ENCODE measurements around the gene NFKBIE. TPM values are rescaled to one million over a fixed set of nuclear protein-coding genes. Genes with fewer than 3 reads are reported as not detected.

NFKBIE gene
- total and polyA plus RNA-seq, 2 donors (not counting 1 experiment from before 2014, with no cell fraction given), result 46.5 to 90.0 TPM

- H3K4me2 ChIP-seq (replicated peaks; ENCODE audit: low read depth, low read length, poor library complexity, severe bottlenecking), result peak overlapping the region; percentile 97
- ChIA-PET CTCF (interaction anchor here (0.6 to 2.0 kb wide), 6 partner anchors 12 to 93 kb away, joined by 3 to 6 read pairs (median 3); partner anchors contain the start of gene AARS2), POLR2A (interaction anchor here (0.6 to 2.4 kb wide), 3 partner anchors 18 to 167 kb away, joined by 3 to 11 read pairs (median 5); partner anchors contain the start of genes CDC5L and HSP90AB1)
- H2AFZ ChIP-seq (ENCODE audit: insufficient read depth, low read depth, low read length, poor library complexity, severe bottlenecking), result peak overlapping the region; percentile 87
- H3K79me2 ChIP-seq (ENCODE audit: control insufficient read depth, insufficient read depth, low read length), result no peaks in the 10 kb centered on the region
- no peaks in the 10 kb centered on the region for H3K9me3 Mint-ChIP-seq (ENCODE audit: insufficient read depth)
- H3K4me1 ChIP-seq (ENCODE audit: control insufficient read depth in 2 of 2, insufficient read depth in 2 of 2, low read length in 2 of 2), result peaks cover 26 to 45% of the 10 kb centered on the region in 2 donors
- peaks cover 41% of the 10 kb centered on the region for H3K4me1 Mint-ChIP-seq
- no peak overlapping the region for H3K27ac Mint-ChIP-seq
- WGBS (ENCODE audit: insufficient coverage), result 68% methylated on average over 15 of the region's 28 CpGs
- intact Hi-C loops (cut with micrococcal nuclease), result loop anchor here (5.0 kb wide), 2 partner anchors 48 to 167 kb away; partner anchors contain the start of gene CDC5L
- H4K20me1 ChIP-seq (ENCODE audit: control insufficient read depth, insufficient read depth, low read length, poor library complexity, severe bottlenecking), result no peaks in the 10 kb centered on the region
- DNase-seq (no peak), ATAC-seq (ENCODE audit: low read depth) (no peak)
- H3K27me3 ChIP-seq (replicated peaks in 1 of 4; ENCODE audit: control extremely low read depth in 1 of 4, control insufficient read depth in 3 of 4, insufficient read depth in 4 of 4, low read length in 3 of 4), result peaks cover 0 to 2% (median 0%) of the 10 kb centered on the region in 4 experiments
- no peak overlapping the region for H3K9ac ChIP-seq (ENCODE audit: low read length)
- no peak for TF ChIP-seq CTCF (IDR thresholded peaks at IDR 0.05)
- no peak for TF ChIP-seq EZH2 (IDR thresholded peaks at IDR 0.05; ENCODE audit: borderline replicate concordance, insufficient read depth, low read depth, low read length, poor library complexity, severe bottlenecking)
- no peak overlapping the region for H3K27ac ChIP-seq (ENCODE audit: low read length in 2 of 2)
- peak overlapping the region in 2 of 5 experiments; percentile 51 to 58 for H3K4me3 ChIP-seq (ENCODE audit: control extremely low read depth in 1 of 5, extremely low read depth in 1 of 5, insufficient read depth in 1 of 5, low read depth in 2 of 5, low read length in 4 of 5)
- H3K27me3 Mint-ChIP-seq, result no peaks in the 10 kb centered on the region
- H3K4me3 Mint-ChIP-seq, result peak overlapping the region; percentile 85
- H3K36me3 ChIP-seq (replicated peaks in 1 of 2; ENCODE audit: control extremely low read depth in 1 of 2, control insufficient read depth in 1 of 2, extremely low read depth in 1 of 2, insufficient read depth in 2 of 2, low read length in 1 of 2), result no peaks in the 10 kb centered on the region
- H3K9me3 ChIP-seq (ENCODE audit: control extremely low read depth in 1 of 3, control insufficient read depth in 2 of 3, insufficient read depth in 1 of 3, low read length in 2 of 3), result no peaks in the 10 kb centered on the region
These were observed 45.3 kb downstream of the NFKBIE start for GRCh38 chr6:44219815-44220784.
